GM23338 (cell line): Measurements from ENCODE around the gene TSHZ2. TPM values are rescaled to one million over a fixed set of nuclear protein-coding genes. Genes with fewer than 3 reads are reported as not detected.

Experiments used
- ATAC-seq: fragments of 200-7000 bp; cut with Tn5 transposase; 3 replicates; pipeline ENCODE4 v1.9.1; 2020
- DNase-seq: peaks from one replicate; pipeline ENCODE4 v3.0.0-alpha.2; 2015; ENCODE audit warnings: low spot score
- H2AFZ ChIP-seq: fragments of 200-600 bp; sonication (generic); 2 replicates; pipeline ENCODE4 v1.8.0; 2016; ENCODE audit warnings: antibody characterized with exemption, mild to moderate bottlenecking, moderate library complexity
- H3F3A ChIP-seq: fragments of 200-600 bp; sonication (generic); replicated peaks from 2 replicates; pipeline ENCODE4 v1.8.0; 2017; ENCODE audit warnings: antibody characterized with exemption, mixed run types, low read depth
- H3K27ac ChIP-seq: fragments of 200-600 bp; sonication (generic); 2 replicates; pipeline ENCODE4 v1.6.1; 2016; ENCODE audit warnings: low read depth
- H3K27me3 ChIP-seq: fragments of 200-600 bp; sonication (generic); 2 replicates; pipeline ENCODE4 v1.8.0; 2016; ENCODE audit warnings: mild to moderate bottlenecking, mixed run types, moderate library complexity; ENCODE audit not compliant: insufficient read depth
- H3K36me3 ChIP-seq: fragments of 200-600 bp; sonication (generic); 2 replicates; pipeline ENCODE4 v1.8.0; 2016; ENCODE audit warnings: mild to moderate bottlenecking; ENCODE audit not compliant: insufficient read depth
- H3K4me1 ChIP-seq: fragments of 200-600 bp; sonication (generic); 2 replicates; pipeline ENCODE4 v1.8.0; 2016; ENCODE audit warnings: mild to moderate bottlenecking, moderate library complexity; ENCODE audit not compliant: insufficient read depth
- H3K4me2 ChIP-seq: fragments of 200-600 bp; sonication (generic); 2 replicates; pipeline ENCODE4 v1.7.1; 2017; ENCODE audit warnings: mixed run types
- H3K4me3 ChIP-seq: fragments of 200-600 bp; sonication (generic); 2 replicates; pipeline ENCODE4 v1.6.1; 2016; ENCODE audit warnings: mixed run types
- H3K79me2 ChIP-seq: fragments of 200-600 bp; sonication (generic); replicated peaks from 2 replicates; pipeline ENCODE4 v1.8.0; 2017; ENCODE audit warnings: mild to moderate bottlenecking; ENCODE audit not compliant: insufficient read depth
- H3K9me2 ChIP-seq: fragments of 200-600 bp; sonication (generic); 2 replicates; pipeline ENCODE4 v1.8.0; 2017; ENCODE audit not compliant: insufficient read depth
- H4K20me1 ChIP-seq: fragments of 200-600 bp; sonication (generic); replicated peaks from 2 replicates; pipeline ENCODE4 v1.8.0; 2017; ENCODE audit warnings: mild to moderate bottlenecking; ENCODE audit not compliant: insufficient read depth
- H3K27ac Mint-ChIP-seq: 2 replicates; pipeline ENCODE4 v1.8.0; 2020; ENCODE audit warnings: inconsistent platforms, mild to moderate bottlenecking, moderate library complexity, mixed read lengths
- H3K27me3 Mint-ChIP-seq: 3 replicates; pipeline ENCODE4 v1.8.0; 2022; ENCODE audit warnings: low read depth, mild to moderate bottlenecking, moderate library complexity, mixed read lengths, inconsistent platforms; ENCODE audit not compliant: insufficient read depth, poor library complexity
- H3K36me3 Mint-ChIP-seq: 3 replicates; pipeline ENCODE4 v1.8.0; 2021; ENCODE audit warnings: low read depth, mild to moderate bottlenecking, inconsistent platforms, moderate library complexity, mixed read lengths
- H3K4me1 Mint-ChIP-seq: 3 replicates; pipeline ENCODE4 v1.8.0; 2020; ENCODE audit warnings: mild to moderate bottlenecking, inconsistent platforms, mixed read lengths
- H3K4me3 Mint-ChIP-seq: 3 replicates; pipeline ENCODE4 v1.8.0; 2021; ENCODE audit warnings: moderate library complexity, mild to moderate bottlenecking, inconsistent platforms, mixed read lengths
- H3K9me3 Mint-ChIP-seq: 3 replicates; pipeline ENCODE4 v1.8.0; 2020; ENCODE audit warnings: moderate library complexity, mild to moderate bottlenecking, inconsistent platforms, mixed read lengths
- CREB1 ChIP-seq: fragments of 250-450 bp; sonication (Bioruptor Pico); IDR thresholded peaks from 2 replicates; pipeline ENCODE4 v1.5.0; 2020; ENCODE audit warnings: low read depth, mild to moderate bottlenecking, moderate library complexity
- CTCF ChIP-seq, 2 experiments: fragments of 200-600 bp in 1 of 2; sonication (generic) in 1 of 2; conservative IDR thresholded peaks; 2 replicates each; pipeline versions ENCODE4 v1.5.1 to v1.6.1; 2016 to 2017; ENCODE audit warnings: antibody characterized with exemption in 2 of 2, low read depth in 2 of 2, mild to moderate bottlenecking in 2 of 2, moderate library complexity in 1 of 2
- ZNF462 ChIP-seq: fragments of 250-450 bp; sonication (Bioruptor Pico); IDR thresholded peaks from 2 replicates; pipeline ENCODE4 v1.5.0; 2020; ENCODE audit warnings: mild to moderate bottlenecking, moderate library complexity
- polyA plus RNA-seq: library from polyadenylated mRNA; unstranded; fragments of >200 nt; fragmentation: Nextera tagmentation; extraction: Ambion mirVana; gene quantifications from 2 replicates; pipeline ENCODE4 v1.2.1, GENCODE V29; 2016
- total RNA-seq: library from RNA; depleted of rRNA; stranded (reverse); fragments of >200 nt; shearing (Covaris generic); gene quantifications from 2 replicates; pipeline ENCODE4 v1.2.3, GENCODE V29; 2014

The TSHZ2 gene
- total and polyA plus RNA-seq, 2 experiments from 2014 or later = 0.49 to 1.3 TPM

- Mint-ChIP-seq H3K4me1 (peaks cover 24% of the 10 kb centered on the region), H3K27ac (no peak overlapping the region), H3K4me3 (no peak overlapping the region), H3K9me3 (no peaks in the 10 kb centered on the region; the same call in 2 of the 3 replicates), H3K36me3 (no peaks in the 10 kb centered on the region), H3K27me3 (peaks cover 10% of the 10 kb centered on the region)
- Histone ChIP-seq H3K9me2 (no peaks in the 10 kb centered on the region), H3K4me1 (peaks cover 13% of the 10 kb centered on the region; the same call in 1 of the 2 replicates), H3K79me2 (no peaks in the 10 kb centered on the region), H3K4me2 (peak overlapping the region; percentile 57; the same call in 1 of the 2 replicates), H3F3A (no peaks in the 10 kb centered on the region), H4K20me1 (no peaks in the 10 kb centered on the region), H3K4me3 (no peak overlapping the region), H3K36me3 (no peaks in the 10 kb centered on the region), H2AFZ (peak overlapping the region; percentile 78; the same call in 1 of the 2 replicates), H3K27me3 (no peaks in the 10 kb centered on the region), H3K27ac (no peak overlapping the region)
- no peak for TF ChIP-seq CREB1 (CRISPR knock-in tag)
- TF ChIP-seq ZNF462 (CRISPR knock-in tag) = 0 out of 2 replicates have a peak, but pooled peaks have one; percentile 19
- peak; percentile 78 to 81 for TF ChIP-seq CTCF (conservative IDR thresholded peaks at IDR 0.05; ENCODE audit: low read depth in 2 of 2)
- DNase-seq = peak; percentile 85
- ATAC-seq = peak; percentile 91
Measured at GRCh38 chr20:53208110-53208832, 236.1 kb downstream of the TSHZ2 start.
